B cell (primary cell): ENCODE results near the gene SLC19A1. TPM values are rescaled to one million over a fixed set of nuclear protein-coding genes. Genes with fewer than 3 reads are reported as not detected.

Experiments used
- ATAC-seq: fragments of 200-7000 bp; cut with Tn5 transposase; one replicate; pipeline ENCODE4 v1.10.0; 2021; ENCODE audit warnings: low read depth, mild to moderate bottlenecking, moderate number of reproducible peaks, moderate library complexity
- CTCF ChIA-PET: fragments of 350-600 bp; sonication (Branson Sonifier 250); formaldehyde crosslinking; loops from one replicate; lab custom pipeline; 2021; ENCODE audit warnings: antibody characterized with exemption, inconsistent platforms; lab: Charles Lee
- POLR2A ChIA-PET: fragments of 350-600 bp; sonication (Branson Sonifier 250); formaldehyde crosslinking; loops from one replicate; lab custom pipeline; 2021; ENCODE audit warnings: antibody characterized with exemption; lab: Charles Lee
- DNase-seq: peaks from one replicate; pipeline ENCODE4 v3.0.0; 2013
- H2AFZ ChIP-seq: 2 replicates; pipeline ENCODE4 v1.6.1; 2012; ENCODE audit warnings: mild to moderate bottlenecking, low read depth, low read length; ENCODE audit not compliant: insufficient read depth, poor library complexity, severe bottlenecking
- H3K27ac ChIP-seq, 2 donors: 1 replicate in 1 of 2; 2 replicates in 1 of 2; pipeline ENCODE4 v1.5.1; 2012 to 2013; ENCODE audit warnings: low read length in 2 of 2, mild to moderate bottlenecking in 2 of 2, moderate library complexity in 1 of 2
- H3K27me3 ChIP-seq, 4 experiments: fragments of 200-600 bp in 1 of 4; sonication (generic) in 1 of 4; replicated peaks in 1 of 4; 1 replicate in 2 of 4; 2 replicates in 2 of 4; pipeline versions ENCODE4 v1.6.1 to v1.7.0; 2013 to 2016; ENCODE audit warnings: low read length in 3 of 4, mild to moderate bottlenecking in 2 of 4, mixed read lengths in 1 of 4, moderate library complexity in 1 of 4; ENCODE audit not compliant: insufficient read depth in 4 of 4, control insufficient read depth in 3 of 4; ENCODE audit errors: control extremely low read depth in 1 of 4
- H3K36me3 ChIP-seq, 2 experiments: replicated peaks in 1 of 2; 1 replicate in 1 of 2; 2 replicates in 1 of 2; pipeline versions ENCODE4 v1.6.1 to v1.7.1; 2013; ENCODE audit warnings: low read length in 1 of 2; ENCODE audit not compliant: insufficient read depth in 2 of 2, control insufficient read depth in 1 of 2; ENCODE audit errors: control extremely low read depth in 1 of 2, extremely low read depth in 1 of 2
- H3K4me1 ChIP-seq, 2 donors: fragments of 200-600 bp in 1 of 2; sonication (generic) in 1 of 2; 1 replicate in 1 of 2; 2 replicates in 1 of 2; pipeline versions ENCODE4 v1.5.1 to v1.6.1; 2013 to 2017; ENCODE audit warnings: low read length in 2 of 2; ENCODE audit not compliant: control insufficient read depth in 2 of 2, insufficient read depth in 2 of 2
- H3K4me2 ChIP-seq: replicated peaks from 2 replicates; pipeline ENCODE3; 2012; ENCODE audit warnings: mild to moderate bottlenecking, low read depth, low read length; ENCODE audit not compliant: poor library complexity, severe bottlenecking
- H3K4me3 ChIP-seq, 5 experiments: fragments of 200-600 bp in 1 of 5; sonication (generic) in 1 of 5; 1 replicate in 3 of 5; 2 replicates in 2 of 5; pipeline versions ENCODE4 v1.5.1 to v1.7.0; 2011 to 2016; ENCODE audit warnings: low read length in 4 of 5, mild to moderate bottlenecking in 4 of 5, low read depth in 2 of 5, control low read depth in 1 of 5, moderate library complexity in 1 of 5; ENCODE audit not compliant: insufficient read depth in 1 of 5; ENCODE audit errors: control extremely low read depth in 1 of 5, extremely low read depth in 1 of 5
- H3K79me2 ChIP-seq: fragments of 200-600 bp; sonication (generic); one replicate; pipeline ENCODE4 v1.6.0; 2016; ENCODE audit warnings: low read length; ENCODE audit not compliant: control insufficient read depth, insufficient read depth
- H3K9ac ChIP-seq: fragments of 200-600 bp; sonication (generic); 2 replicates; pipeline ENCODE4 v1.6.1; 2017; ENCODE audit warnings: mild to moderate bottlenecking, low read length, moderate library complexity
- H3K9me3 ChIP-seq, 3 donors: one replicate each; pipeline versions ENCODE4 v1.6.1 to v1.7.1; 2013; ENCODE audit warnings: low read length in 2 of 3; ENCODE audit not compliant: control insufficient read depth in 2 of 3, insufficient read depth in 1 of 3; ENCODE audit errors: control extremely low read depth in 1 of 3
- H4K20me1 ChIP-seq: 2 replicates; pipeline ENCODE4 v1.6.0; 2012; ENCODE audit warnings: mild to moderate bottlenecking, low read length; ENCODE audit not compliant: insufficient read depth, control insufficient read depth, poor library complexity, severe bottlenecking
- H3K27ac Mint-ChIP-seq: one replicate; pipeline ENCODE4 v1.8.0; 2021; ENCODE audit warnings: mixed read lengths
- H3K27me3 Mint-ChIP-seq: one replicate; pipeline ENCODE4 v1.8.0; 2021; ENCODE audit warnings: mixed read lengths
- H3K4me1 Mint-ChIP-seq: one replicate; pipeline ENCODE4 v1.8.0; 2021; ENCODE audit warnings: mixed read lengths
- H3K4me3 Mint-ChIP-seq: one replicate; pipeline ENCODE4 v1.8.0; 2021; ENCODE audit warnings: mixed read lengths
- H3K9me3 Mint-ChIP-seq: one replicate; pipeline ENCODE4 v1.8.0; 2022; ENCODE audit warnings: mixed read lengths; ENCODE audit not compliant: insufficient read depth
- EZH2 ChIP-seq: IDR thresholded peaks from 2 replicates; pipeline ENCODE4 v1.6.1; 2012; ENCODE audit warnings: borderline replicate concordance, low read depth, mild to moderate bottlenecking, moderate library complexity, low read length; ENCODE audit not compliant: insufficient read depth, poor library complexity, severe bottlenecking
- WGBS: methylation state at CpG from one replicate; pipeline ENCODE4 v1.1.5; 2013; ENCODE audit warnings: missing lambda C conversion rate; ENCODE audit not compliant: insufficient coverage; 5-methylcytosine and 5-hydroxymethylcytosine counted together
- intact Hi-C: fragments of 100-400 bp; cut with micrococcal nuclease; formaldehyde crosslinking; loops from one replicate; pipeline ENCODE4 v1.10.0; 2022
- polyA plus RNA-seq: library from polyadenylated mRNA; depleted of rRNA; stranded (reverse); fragments of >200 nt; gene quantifications from 2 replicates; pipeline ENCODE4 v1.2.3, GENCODE V29; 2012
- total RNA-seq, 2 donors: library from RNA; stranded (reverse); fragments of 120-200 nt in 1 of 2; gene quantifications; 1 replicate in 1 of 2; 2 replicates in 1 of 2; pipeline versions ENCODE4 v1.2.3 to v1.2.4, GENCODE V29; 2013 to 2022
- TF ChIP-seq, protein P1 (sequence below): fragments of 200-600 bp; IDR thresholded peaks from one replicate; pipeline ENCODE4 v1.8.0; 2022; ENCODE audit warnings: antibody characterized with exemption, mild to moderate bottlenecking

Gene SLC19A1
- total and polyA plus RNA-seq, 2 donors (not counting 1 experiment from before 2014, with no cell fraction given), result 8.7 to 10.1 TPM

GRCh38 chr21:45539796-45540600, 2.2 kb downstream of the SLC19A1 start:
- POLR2A ChIA-PET, result no interaction called here
- TF ChIP-seq, protein P1, sequence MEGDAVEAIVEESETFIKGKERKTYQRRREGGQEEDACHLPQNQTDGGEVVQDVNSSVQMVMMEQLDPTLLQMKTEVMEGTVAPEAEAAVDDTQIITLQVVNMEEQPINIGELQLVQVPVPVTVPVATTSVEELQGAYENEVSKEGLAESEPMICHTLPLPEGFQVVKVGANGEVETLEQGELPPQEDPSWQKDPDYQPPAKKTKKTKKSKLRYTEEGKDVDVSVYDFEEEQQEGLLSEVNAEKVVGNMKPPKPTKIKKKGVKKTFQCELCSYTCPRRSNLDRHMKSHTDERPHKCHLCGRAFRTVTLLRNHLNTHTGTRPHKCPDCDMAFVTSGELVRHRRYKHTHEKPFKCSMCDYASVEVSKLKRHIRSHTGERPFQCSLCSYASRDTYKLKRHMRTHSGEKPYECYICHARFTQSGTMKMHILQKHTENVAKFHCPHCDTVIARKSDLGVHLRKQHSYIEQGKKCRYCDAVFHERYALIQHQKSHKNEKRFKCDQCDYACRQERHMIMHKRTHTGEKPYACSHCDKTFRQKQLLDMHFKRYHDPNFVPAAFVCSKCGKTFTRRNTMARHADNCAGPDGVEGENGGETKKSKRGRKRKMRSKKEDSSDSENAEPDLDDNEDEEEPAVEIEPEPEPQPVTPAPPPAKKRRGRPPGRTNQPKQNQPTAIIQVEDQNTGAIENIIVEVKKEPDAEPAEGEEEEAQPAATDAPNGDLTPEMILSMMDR, result no peak
- no peak for TF ChIP-seq EZH2
- H3K27ac Mint-ChIP-seq, result peak overlapping the region; percentile 46
- H3K4me3 Mint-ChIP-seq, result peak overlapping the region; percentile 78
- Histone ChIP-seq H3K27me3 (no peaks in the 10 kb centered on the region), H3K27ac (no peak overlapping the region), H3K4me1 (peaks cover 16 to 22% of the 10 kb centered on the region in 2 donors), H3K36me3 (no peaks in the 10 kb centered on the region), H3K79me2 (no peaks in the 10 kb centered on the region), H4K20me1 (no peaks in the 10 kb centered on the region), H2AFZ (no peak overlapping the region), H3K9me3 (no peaks in the 10 kb centered on the region), H3K4me3 (no peak overlapping the region), H3K9ac (no peak overlapping the region), H3K4me2 (no peak overlapping the region)
- no peaks in the 10 kb centered on the region for H3K27me3 Mint-ChIP-seq
- 93% methylated on average over 24 of the region's 24 CpGs for WGBS
- H3K4me1 Mint-ChIP-seq, result peaks cover 12% of the 10 kb centered on the region
- H3K9me3 Mint-ChIP-seq, result no peaks in the 10 kb centered on the region
- ATAC-seq (no peak), DNase-seq (no peak)
- intact Hi-C loops, result loop anchor here (5.0 kb wide), 2 partner anchors 253 to 468 kb away; partner anchors contain the start of genes ADARB1 and POFUT2
- CTCF ChIA-PET, result interaction anchor here (1.1 to 1.4 kb wide), 2 partner anchors 16 to 56 kb away, joined by 3 read pairs; no protein-coding TSS in a partner anchor
